Testis (tissue), 2 donors: ENCODE data around the gene UCHL5.

Experiments
- POLR2A ChIP-seq: fragments of 450-650 bp; IDR thresholded peaks from one replicate; pipeline ENCODE4 v1.6.1; 2017; ENCODE audit warnings: antibody characterized with exemption, mild to moderate bottlenecking, moderate library complexity
- TF ChIP-seq, protein P1 (sequence below), 3 experiments: fragments of 450-650 bp in 2 of 3; fragments of 200-600 bp in 1 of 3; sonication (generic) in 1 of 3; IDR thresholded peaks; one replicate each; pipeline ENCODE4 v1.5.1; 2016 to 2019; ENCODE audit warnings: antibody characterized with exemption in 3 of 3, mild to moderate bottlenecking in 2 of 3, moderate library complexity in 1 of 3

DNA sequence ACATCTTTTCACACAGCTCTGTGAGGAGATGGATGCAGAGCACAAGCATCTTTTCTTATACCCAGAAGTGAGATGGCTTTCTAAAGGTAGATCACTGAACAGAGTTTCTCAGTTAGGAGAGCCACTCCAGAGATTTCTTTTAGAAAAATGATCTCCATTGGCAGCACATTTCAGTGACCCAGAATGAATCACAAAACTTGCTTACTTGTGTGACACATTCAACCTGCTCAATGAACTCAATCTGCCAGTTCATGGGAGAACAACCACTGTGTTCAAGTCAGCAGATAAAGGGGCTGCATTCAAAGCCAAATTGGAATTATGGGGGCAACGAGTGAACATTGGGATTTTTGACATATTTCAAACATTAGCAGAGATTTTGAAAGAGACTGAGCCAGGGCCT, 78.3 kb downstream of the UCHL5 start:
- TF ChIP-seq, protein P1, sequence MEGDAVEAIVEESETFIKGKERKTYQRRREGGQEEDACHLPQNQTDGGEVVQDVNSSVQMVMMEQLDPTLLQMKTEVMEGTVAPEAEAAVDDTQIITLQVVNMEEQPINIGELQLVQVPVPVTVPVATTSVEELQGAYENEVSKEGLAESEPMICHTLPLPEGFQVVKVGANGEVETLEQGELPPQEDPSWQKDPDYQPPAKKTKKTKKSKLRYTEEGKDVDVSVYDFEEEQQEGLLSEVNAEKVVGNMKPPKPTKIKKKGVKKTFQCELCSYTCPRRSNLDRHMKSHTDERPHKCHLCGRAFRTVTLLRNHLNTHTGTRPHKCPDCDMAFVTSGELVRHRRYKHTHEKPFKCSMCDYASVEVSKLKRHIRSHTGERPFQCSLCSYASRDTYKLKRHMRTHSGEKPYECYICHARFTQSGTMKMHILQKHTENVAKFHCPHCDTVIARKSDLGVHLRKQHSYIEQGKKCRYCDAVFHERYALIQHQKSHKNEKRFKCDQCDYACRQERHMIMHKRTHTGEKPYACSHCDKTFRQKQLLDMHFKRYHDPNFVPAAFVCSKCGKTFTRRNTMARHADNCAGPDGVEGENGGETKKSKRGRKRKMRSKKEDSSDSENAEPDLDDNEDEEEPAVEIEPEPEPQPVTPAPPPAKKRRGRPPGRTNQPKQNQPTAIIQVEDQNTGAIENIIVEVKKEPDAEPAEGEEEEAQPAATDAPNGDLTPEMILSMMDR (IDR thresholded peaks at IDR 0.05) = no peak
- no peak for TF ChIP-seq POLR2A
